ACHN (cell line): ENCODE results near the gene PSMD8.
"Not testable (repeated sequence)": the region's sequence is repeated elsewhere in the genome, so short reads cannot be mapped to it uniquely, and the experiment has no call there.

Experiments
- DNase-seq: peaks from one replicate; pipeline ENCODE4 v3.0.0-alpha.2; 2015
- in situ Hi-C: cut with HindIII; loops from 2 replicates; pipeline ENCODE4 v1.10.0; 2017; ENCODE audit warnings: low sequenced_read_pairs, low pct_ligation_motif_present, low pct_unique_long_range_greater_than_20kb

Gene PSMD8

GRCh38 chr19:38374332-38375097, at the start of gene PSMD8:
PSMD8 (plus strand) TSS chr19:38374571; CDS start chr19:38374602, 31 bp downstream.
- DNase-seq, result peak; percentile 97
- in situ Hi-C loops, result no loop called here

DNA sequence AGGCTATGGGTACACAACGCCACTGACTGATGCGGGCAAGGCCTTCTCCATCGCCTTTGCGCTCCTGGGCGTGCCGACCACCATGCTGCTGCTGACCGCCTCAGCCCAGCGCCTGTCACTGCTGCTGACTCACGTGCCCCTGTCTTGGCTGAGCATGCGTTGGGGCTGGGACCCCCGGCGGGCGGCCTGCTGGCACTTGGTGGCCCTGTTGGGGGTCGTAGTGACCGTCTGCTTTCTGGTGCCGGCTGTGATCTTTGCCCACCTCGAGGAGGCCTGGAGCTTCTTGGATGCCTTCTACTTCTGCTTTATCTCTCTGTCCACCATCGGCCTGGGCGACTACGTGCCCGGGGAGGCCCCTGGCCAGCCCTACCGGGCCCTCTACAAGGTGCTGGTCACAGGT, 47.8 kb upstream of the PSMD8 start:
- in situ Hi-C loops, result no loop called here
- DNase-seq, result no peak

GRCh38 chr19:38329651-38330050, 44.7 kb upstream of the PSMD8 start:
- in situ Hi-C loops, result no loop called here
- DNase-seq, result no peak

DNA sequence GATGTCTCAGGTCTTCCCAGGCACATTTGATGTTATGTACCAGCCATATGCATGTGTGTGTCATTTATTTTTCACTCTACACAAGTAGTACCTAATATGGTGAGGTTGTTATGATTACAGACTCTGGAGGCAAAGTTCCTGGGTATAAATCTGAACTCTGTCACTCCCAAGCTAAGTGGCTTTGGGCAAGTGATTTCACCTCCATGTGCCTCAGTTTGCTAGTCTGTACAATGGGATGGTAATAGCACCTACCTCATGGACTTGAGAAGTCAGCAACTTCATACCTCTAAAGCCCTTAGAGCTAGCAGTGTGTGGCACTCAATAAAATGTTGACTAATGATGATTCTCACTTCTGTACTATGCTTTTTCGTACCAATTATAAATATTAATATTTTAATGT, 42.6 kb upstream of the PSMD8 start:
- in situ Hi-C loops, result no loop called here
- no peak for DNase-seq

GRCh38 chr19:38333245-38333644, 41.1 kb upstream of the PSMD8 start:
- no peak for DNase-seq
- in situ Hi-C loops, result no loop called here

DNA sequence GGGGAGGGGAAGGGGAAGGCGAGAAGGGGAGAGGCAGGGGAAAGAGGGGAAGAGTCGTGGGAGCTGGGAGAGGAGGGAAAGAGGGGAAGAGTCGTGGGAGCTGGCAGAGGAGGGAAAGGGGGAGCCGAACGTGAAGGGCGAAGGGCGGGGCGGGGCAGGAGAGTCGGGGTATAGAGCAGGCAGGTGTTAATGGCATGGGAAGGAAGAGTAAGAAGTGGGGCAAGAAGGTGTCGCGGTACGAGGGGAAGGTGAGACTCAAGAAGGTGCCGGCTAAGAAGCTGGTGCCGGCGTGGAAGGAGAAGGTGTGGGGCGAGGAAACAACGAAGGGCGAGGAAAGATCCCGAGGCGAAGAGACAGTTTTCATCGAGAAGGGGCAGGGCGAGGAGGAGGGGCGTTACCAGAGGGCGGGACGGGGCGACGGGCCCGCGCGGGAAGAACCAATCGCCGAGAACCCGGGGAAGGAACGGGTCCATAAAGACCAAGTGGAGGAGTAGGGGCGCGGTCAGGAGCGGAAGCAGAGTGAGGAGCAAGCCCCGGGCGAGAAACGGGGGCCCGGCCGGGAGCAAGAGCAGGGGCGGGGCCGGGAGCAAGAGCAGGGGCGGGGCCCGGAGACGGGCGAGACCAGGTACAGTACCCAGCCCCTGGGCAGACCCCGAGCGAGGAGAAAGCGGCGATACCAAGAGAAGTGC, 38.3 kb upstream of the PSMD8 start:
- peak; percentile 95 for DNase-seq
- in situ Hi-C loops, result no loop called here

DNA sequence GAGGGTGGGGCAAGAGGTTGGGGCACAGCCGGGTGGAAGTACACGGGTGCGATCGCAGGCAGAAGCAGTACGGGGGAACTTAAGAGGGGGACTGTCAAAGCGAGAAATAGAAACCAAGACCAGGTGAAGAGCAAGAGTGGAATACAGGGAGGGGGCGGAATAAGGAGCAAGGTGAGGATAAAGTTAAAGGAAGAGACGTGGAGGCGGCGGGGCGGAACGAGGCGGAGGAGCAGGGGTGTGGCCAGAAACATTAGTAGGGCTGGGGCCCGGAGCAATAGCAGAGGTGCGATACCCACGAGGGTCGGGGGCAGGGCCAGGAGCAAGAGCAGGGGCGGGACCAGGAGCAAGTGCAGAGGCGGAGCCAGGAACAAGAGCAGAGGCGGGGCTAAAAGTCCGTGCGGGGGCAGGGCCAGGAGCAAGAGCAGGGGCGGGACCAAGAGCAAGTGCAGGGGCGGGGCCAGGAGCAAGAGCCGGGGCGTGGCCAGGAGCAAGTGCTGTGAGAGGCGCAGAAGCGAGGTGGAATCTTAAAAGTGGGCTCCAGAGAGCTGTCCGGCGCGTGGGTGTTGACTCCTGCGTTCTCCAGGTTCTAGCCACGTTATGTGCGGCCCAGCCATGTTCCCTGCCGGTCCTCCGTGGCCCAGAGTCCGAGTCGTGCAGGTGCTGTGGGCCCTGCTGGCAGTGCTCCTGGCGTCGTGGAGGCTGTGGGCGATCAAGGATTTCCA, 37.6 kb upstream of the PSMD8 start:
- in situ Hi-C loops, result no loop called here
- DNase-seq, result peak; percentile 92

GRCh38 chr19:38337360-38337653, 37.1 kb upstream of the PSMD8 start:
- in situ Hi-C loops, result no loop called here
- DNase-seq, result no peak

DNA sequence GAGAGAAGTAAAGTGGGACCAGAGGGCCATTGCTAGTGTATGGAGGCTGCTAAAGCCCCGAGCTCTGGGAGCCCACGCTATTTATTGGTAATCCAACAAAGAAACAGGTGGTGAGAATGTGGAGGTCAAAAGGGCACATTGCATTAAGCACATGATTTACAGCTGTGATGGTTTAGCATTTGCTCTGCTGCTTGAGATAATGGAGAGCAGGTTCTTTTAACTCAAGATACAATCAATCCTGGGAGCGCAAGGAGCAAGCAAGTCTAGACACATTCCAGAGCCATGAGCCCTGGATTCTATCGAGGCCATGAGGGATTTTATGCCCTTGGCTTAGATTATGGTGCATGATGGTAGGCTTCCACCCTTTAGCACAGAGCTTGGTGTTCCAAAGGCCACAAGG, 35.4 kb upstream of the PSMD8 start:
- in situ Hi-C loops, DNase-seq: not testable (repeated sequence)

- DNase-seq, result no peak
- in situ Hi-C loops, result no loop called here
These were observed 33.4 kb upstream of the PSMD8 start for GRCh38 chr19:38340927-38341326.

- in situ Hi-C loops, result no loop called here
- DNase-seq, result no peak
These were observed 27.5 kb upstream of the PSMD8 start for GRCh38 chr19:38346837-38347236.

DNA sequence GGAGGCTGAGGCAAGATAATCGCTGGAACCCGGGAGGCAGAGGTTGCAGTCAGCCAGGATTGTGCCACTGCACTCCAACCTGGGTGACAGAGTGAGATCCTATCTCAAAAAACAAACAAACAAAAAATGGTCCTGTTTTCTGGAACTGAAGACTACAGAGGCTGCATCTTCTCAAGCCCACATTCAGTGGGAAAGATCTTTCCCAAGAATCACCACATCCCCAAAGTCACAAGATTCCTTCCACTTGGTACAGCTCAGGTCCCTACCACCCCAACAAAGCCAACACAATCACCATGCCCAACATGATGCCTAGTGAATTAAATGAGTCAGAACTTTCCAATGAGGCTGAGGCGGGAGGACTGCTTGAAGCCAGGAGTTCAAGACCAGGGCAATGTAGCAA, 23.5 kb upstream of the PSMD8 start:
- in situ Hi-C loops, result no loop called here
- DNase-seq, result no peak

DNA sequence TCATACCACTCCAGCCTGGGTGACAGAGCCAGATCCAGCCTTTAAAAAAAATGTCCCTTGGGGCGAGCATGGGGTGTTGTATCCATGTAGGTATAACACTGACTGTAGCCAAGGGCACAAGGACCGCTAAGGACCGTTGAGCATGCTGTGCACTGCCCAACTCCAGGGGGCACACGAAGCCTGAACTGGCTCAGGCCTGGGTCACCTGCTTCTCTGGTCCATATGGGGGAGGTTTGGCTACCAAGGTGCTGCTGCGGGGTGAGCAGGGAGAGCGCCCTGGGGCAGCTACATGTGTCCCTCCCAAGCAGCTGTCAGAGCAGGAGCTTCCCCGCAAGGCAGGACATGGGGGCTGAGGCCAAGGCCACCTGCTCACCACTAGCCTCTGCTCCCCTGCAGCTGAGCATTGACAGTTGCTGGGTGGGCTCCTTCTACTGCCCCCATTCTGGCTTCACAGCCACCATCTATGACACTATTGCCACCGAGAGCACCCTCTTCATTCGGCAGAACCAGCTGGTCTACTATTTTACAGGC, 22.4 kb upstream of the PSMD8 start:
- in situ Hi-C loops, result no loop called here
- no peak for DNase-seq

DNA sequence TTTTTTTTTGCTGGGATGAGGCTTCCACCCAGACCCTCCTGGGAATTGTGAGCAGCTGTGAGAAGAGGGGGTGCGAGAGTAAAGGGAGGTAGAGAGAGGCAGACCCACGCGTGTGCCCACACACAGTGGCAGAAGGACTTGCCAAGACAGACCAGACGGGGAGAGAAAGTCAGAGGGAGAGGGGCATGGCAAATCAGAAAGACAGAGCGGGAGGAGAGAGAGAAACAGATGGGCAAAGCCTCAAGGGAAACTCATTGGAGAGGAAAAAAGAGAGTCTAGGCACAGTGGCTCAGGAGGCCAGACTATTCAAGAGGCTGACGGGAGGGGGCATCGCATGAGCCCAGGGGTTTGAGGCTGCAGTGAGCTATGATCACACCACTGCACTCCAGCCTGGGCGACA, 21.8 kb upstream of the PSMD8 start:
- in situ Hi-C loops, result no loop called here

GRCh38 chr19:38355728-38356725, 18.3 kb upstream of the PSMD8 start:
- in situ Hi-C loops, result no loop called here
- DNase-seq, result no peak

More for the DNA sequence above, 21.8 kb upstream of the PSMD8 start:
- DNase-seq, result no peak

GRCh38 chr19:38358071-38358470, 16.3 kb upstream of the PSMD8 start:
- in situ Hi-C loops, result no loop called here
- DNase-seq, result no peak

DNA sequence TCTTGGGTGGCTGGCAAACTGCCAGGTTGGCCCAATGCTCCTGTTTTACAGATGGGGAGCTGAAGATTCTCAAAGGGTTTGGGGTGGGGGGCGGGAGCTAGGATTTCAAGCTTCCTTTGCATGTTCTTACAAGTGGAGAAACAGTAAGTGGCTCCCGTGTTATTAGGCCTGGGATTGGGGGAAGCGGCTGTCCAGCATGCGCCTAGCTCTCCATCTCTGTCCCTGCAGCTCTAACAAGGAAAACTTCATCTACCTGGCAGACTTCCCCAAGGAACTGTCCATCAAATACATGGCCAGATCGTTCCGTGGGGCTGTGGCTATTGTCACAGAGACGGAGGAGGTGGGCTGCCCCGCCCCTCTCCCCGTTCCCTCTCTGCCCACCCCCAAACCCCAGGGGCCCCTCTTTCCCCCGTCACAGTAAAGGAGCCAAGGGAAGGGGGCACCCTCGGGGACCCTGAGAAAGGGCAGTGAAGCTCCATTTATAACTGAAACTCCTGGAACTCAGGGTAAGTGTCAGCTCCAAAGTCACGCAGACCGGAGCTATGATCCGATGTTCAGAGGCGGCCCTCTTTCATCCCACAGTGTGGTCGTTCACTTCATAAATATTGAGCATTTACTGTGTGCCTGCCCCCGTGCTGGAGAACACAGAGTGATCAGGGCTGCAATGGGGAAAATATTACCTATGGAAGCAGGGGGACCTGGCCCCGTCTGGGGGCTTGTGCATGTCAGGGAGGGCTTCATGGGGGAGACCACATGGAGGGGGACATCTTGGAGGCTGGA, 14.9 kb upstream of the PSMD8 start:
- no peak for DNase-seq
- in situ Hi-C loops, result no loop called here

- no peak for DNase-seq
- in situ Hi-C loops, result no loop called here
These were observed 14.0 kb upstream of the PSMD8 start for GRCh38 chr19:38360351-38360750.
